GM21786 (cell line): ENCODE results near the gene HIF1A.

Experiments used
- ATAC-seq: cut with Tn5 transposase; IDR thresholded peaks from one replicate; pipeline ENCODE4 v1.9.1; 2021; ENCODE audit not compliant: unreplicated experiment

Gene HIF1A

DNA sequence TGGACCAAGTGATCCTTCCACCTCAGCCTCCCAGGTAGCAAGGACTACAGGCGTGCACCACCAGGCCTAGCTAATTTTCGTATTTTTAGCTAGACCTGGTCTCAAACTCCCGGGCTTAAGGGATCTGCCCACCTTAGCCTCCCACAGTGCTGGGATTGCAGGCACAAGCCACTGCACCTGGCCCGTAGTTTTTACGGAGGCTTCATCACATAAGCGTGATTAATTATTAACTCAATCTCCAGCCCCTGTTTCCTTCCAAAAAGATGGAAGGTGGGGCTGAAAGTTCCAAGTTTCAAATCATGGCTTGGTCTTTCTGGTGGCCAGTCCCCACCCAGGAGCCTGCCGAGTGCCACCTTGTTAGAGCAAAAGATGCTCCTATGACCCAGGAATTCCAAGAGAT lies 22.5 kb upstream of the HIF1A start:
- no peak for ATAC-seq

DNA sequence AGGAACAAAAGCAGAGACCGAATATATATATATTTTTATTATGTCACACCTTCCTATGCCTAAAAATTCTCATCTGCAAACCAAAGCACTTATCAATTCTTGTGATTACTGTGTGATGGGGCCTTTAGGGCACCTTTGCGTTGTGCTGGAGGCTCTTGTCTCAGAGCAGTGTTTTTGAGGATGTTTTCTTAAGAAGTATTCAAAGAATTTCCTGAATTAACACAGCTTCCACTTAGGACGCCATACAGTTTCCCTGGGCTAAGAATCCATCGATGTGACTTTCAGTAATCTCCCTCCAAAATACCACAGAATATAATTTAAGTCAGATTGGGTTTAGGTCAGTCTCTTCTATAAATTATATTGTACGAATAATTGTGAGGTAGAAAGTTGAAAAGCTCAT lies 22.0 kb upstream of the HIF1A start:
- ATAC-seq: no peak

DNA sequence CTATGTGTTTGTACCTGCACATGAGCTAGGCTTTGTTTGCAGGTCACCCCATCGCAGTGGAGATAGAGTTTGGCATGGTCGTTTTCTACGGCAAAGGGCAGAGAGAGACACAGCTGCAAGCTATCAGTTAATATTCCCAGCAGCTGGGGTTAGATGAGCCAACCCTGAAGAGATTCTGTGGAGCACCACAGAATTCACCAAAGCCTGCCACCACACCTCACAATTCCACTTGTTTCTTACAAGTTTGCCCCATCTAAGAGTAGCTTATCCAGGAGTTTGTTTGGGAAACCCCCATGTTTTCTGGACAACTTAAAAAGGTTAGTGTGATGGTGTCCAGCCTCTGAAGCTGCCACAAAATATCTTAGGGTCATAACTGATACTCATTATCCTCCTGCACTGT lies 20.0 kb upstream of the HIF1A start:
- no peak for ATAC-seq

DNA sequence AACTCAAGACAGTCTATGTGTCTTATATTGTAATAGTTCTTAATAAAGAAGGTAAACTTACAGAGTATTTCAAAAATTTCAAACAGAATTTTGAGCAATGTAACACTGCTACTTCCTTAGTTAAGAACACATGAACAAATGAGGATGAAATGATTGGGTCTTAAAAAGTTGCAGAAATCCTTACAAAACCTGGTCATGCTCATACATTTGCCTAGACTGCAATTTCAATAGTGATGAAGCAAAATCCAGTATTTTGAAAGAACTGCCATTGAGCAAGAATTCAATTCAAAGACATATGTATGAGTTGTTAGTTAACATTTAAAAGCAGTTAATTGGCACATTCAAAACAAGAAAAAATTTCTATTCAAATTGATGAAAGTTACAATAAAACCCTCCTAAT lies 17.8 kb upstream of the HIF1A start:
- no peak for ATAC-seq

DNA sequence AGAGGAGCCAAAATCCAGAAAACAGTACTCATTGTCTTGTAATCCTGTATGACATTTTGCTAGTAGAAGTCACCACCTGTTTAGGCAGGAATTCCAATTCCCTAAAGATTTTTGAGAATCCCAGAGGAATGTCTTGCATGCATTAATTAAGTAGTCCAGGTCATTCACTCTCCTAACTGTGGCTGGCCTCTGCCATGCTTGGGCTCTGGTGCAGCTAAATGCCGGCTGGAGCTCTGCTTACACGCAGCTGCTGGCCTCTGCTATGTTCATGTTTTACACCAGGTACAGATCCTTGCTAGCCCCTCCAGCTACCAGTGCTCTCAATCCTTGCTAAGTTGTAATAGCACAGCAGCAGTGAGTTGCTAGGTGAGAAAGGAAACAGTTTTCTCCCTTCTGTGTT lies 16.3 kb upstream of the HIF1A start:
- no peak for ATAC-seq

DNA sequence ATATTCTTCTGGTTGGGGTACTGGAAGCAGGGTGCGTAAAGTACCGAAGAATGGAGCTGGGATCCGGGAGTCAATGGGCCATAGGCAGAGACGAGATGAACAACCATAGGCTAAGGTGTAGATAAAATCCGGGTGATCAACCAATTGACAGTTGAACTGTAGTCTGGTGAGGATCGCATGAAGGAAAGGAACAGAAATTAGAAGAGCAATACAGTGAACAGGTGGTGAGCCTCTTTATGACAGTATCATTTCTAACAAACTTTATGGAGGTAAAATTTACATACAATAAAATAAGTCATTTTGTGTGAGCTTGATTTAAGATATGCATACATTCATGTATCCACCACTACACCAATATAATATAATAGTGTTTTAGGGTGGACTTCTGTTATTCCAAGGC lies 13.9 kb upstream of the HIF1A start:
- no peak for ATAC-seq

DNA sequence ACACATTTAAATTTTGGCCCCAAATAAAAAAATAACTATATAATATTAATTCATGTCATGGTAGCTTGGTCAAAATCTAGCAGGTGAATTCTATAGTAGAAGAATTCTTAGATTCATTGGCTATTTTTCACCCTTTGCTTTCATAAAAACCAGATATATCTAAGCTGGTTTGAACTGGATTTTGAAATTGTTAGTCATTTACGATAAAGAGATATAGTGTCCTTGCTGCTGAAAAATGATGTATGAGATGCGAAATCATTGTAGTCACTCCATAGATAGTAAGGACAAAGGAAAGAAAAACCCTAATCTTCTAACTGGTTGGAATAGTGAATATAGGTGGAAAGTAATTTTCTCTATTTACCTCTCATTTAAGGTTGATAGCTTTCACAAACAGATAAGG lies 12.2 kb upstream of the HIF1A start:
- no peak for ATAC-seq

DNA sequence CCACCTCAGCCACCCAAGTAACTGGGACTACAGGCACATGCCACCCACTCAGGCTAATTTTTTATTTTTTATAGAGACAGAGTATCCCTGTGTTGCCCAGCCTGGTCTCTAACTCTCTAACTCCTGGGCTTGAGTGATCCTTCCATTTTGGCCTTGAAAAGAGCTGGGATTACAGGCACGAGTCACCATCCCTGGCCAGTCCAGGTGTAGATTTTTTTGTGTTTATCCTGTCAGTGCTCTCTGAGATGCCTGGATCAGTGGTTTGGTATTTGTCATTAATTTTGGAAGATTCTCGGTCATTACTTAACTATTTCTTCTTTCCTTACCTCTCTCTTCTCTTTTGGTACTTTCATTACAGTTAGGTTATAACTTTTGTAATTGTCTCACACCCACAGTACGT lies 5.3 kb upstream of the HIF1A start:
- no peak for ATAC-seq

DNA sequence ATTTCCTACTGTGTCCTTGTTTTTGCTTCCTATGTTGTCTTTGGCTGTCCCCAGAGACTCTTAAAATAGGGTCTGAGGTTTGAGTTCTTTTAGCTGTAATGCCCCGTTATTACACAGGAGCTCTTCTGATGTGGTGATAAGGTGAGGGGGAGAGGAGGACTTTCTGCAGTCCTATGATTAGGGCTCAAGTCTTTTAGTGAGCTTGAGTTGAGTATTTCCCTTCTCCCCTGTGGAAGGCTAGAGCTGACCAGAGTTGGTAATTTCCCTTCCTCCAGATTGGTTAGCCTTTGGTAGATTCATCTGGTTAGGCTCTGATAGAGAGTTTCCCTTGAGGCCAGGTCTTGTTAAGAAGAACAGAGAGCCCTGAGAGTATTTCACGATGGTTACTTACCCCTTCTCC lies 4.3 kb upstream of the HIF1A start:
- ATAC-seq: no peak

DNA sequence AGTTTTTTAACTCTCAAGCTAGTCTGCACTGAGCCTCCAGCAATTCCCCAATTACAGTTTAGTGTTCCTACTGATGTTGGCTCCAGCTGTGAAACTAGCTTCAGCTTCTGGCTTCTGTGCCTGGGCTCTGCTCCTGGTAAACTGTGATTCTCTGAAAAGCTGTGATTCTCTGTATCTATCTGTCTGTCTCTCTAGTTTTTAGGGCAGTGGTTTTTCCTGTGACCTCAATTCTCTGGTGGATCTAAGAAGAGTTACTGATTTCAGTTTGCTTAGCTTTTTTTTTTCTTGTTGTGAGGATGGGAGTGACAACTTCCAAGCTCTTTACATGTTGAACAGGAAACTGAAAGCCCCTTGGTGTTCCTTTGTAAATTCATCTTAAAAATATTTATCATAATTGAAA lies 3.8 kb upstream of the HIF1A start:
- ATAC-seq: no peak

DNA sequence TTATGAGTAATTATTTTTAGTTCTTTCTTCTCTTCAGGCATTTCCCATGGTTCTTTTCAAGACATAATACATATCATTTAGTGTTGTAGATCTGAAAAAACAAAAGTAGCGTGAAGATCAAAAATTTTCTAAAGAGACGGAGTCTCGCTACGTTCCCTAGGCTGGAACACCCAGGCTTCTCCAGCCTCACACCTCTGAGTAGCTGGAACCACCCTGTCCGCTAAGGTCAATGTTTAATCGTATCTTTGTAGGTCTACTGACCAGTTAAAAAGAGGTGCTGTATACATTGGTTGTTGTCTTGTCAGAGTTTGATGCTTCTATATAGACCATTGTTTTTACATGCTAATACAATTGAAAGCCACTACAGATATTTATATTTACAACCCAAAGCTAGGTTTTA lies 1.3 kb upstream of the HIF1A start:
- no peak for ATAC-seq

DNA sequence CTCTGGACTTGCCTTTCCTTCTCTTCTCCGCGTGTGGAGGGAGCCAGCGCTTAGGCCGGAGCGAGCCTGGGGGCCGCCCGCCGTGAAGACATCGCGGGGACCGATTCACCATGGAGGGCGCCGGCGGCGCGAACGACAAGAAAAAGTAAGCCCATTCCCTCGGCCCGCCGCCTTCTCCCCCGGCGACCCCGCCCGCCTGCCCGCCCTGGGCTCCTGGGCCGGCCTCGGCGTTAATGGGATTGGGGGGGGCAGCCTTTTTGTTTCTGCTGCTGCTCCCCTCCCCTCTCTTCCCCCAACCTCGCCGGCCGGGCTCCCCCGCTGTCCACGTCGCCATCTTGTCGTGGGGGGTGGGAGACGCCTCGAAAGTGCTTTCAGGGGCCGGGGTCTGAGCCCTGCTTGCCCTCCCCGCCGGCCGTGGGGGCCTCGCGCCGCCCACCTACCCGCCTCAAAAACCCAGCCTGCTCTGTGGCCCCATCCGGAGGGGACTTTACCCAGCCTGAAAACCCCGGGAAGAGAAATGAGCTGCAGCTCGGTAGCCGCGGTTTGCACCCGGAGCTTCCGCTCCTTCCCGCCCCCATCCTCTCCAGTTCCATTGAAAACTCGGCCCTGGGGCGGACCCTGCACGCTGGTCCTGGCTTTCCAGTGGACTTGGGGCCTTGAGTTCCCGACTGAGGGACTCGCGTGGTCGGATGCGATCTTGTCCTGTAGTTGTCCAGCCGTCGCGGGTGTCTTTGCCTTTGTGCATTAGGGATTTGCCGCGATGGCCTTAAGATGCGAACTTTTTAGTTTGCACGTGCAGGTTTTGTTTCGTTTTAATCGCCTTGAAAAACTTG lies 598 bp downstream of the HIF1A start:
- ATAC-seq: no peak

DNA sequence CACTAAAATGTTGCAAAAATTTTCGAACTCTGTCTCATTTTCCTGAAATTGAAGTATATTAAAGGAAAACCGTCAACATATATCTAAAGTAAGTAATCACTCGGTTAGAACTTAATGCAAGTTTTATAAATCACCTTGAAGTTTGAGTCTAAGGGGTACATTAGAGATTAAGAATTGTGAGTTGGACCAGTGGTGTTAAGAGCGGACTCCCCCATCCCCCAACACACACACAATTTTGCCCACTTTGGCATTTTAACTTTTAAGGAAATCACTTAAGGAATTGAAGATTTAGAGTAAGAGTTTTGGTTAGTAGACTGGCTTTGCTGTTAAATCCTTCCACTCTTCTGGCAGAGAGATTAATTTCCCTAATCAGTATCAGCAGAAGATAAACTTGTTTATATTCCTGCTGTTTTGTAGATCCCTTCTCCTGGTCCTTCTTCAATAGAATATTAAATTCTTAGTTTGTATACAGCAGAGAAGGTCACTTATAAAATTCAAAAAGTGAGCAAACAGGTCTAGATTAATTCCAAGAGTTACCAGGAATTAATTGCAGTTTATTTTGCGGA lies 1.5 kb downstream of the HIF1A start:
- ATAC-seq: no peak

DNA sequence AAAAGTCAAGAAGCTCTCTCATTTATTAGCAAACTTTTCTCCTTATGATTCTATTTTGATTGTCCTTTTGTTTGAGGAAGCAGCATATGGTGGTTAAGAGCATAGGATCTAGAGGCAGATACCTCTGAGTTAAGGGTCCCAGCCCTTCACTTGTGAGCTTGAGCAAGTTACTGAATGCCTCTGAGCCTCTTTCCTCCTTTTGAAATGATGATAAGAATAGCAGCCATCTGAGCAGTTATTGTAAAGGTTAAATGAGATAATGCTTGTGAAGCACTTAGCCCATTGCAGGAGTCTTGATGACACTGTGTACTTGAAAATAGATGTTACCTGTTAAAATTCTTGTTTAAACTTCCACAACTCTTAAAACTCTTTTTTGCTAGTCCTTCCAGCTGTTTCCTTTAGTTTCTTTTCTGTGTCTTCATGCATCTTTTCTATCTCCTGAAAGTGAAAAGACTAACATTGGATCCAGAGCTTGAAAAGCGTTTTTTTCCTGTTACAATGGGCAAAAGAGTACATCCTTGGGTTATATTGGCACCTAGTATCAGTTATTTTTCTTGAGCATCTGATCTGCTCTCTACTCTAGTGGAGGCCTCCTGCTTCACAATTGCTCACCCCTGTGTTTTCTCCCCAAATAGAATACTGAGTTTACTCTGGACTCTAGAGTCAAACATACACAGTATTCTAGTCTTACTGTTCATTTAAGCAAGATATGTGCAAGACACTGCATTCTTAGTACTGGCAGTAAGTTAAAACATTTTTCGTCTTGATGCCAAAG lies 3.1 kb downstream of the HIF1A start:
- ATAC-seq: no peak

DNA sequence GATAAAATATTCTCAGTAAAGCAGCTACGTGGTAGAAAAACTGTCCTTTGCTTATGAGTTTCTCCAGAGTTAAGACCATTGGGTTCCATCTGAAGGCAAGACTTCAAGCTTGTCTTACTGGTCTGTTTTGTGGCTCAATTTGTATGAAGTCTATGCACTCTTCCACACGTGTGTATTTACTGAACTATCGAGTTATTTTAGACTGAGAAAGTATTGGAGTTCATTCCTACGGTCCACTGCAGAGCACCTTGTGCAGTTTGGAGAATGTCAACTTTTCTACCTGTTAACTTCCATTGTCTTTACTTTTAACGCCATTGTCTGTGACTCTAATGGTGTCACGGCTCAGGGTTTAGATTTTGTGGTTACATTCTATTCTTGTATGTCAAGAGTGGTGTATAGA lies 3.7 kb downstream of the HIF1A start:
- no peak for ATAC-seq

DNA sequence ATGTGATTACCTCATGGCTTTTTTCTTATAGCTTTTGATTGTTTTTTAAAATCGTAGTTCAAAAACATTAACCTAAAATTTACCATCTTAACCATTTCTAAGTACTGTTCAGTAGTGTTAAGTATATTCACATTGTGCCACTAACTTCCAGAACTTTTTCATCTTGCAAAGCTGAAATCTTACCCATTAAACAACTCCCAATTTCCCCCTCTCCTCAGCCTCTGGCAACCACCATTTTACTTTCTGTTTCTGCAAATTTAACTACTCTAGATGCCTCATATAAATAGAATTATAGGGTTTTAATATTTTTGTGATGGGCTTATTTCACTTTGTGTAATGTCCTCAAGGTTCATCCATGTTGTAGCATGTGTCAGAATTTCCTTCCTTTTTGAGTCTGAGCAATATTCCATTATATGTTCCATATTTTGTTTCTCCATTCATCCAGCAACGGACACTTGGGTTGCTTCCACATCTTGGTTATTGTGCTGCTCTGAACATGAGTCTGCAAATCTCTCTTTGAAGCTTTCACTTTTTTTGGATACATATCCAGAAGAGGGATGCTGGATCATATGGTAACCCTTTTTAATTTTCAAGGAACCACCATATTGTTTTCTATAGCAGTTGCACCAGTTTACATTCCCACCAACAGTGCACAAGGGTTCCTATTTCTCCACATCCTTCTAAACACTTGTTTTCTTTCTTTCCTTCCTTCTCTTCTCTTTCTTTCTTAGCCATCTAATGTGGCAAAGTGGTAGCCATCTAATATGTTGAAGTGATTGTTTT lies 5.0 kb downstream of the HIF1A start:
- ATAC-seq: no peak

DNA sequence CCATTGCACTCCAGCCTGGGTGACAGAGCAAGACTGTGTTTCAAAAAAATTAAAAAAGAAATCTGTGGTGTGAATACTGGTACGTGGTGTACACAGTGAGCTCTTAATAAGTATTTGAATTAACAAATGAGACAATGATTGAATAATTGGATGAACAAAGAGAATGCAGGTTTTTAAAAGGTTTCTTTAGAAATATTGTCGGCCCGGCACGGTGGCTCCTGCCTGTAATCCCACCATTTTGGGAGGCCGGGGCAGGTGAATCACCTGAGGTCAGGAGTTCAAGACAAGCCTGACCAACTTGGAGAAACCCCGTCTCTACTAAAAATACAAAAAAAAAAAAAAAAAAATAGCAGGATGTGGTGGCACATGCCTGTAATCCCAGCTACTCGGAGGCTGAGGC lies 6.6 kb downstream of the HIF1A start:
- ATAC-seq: no peak

DNA sequence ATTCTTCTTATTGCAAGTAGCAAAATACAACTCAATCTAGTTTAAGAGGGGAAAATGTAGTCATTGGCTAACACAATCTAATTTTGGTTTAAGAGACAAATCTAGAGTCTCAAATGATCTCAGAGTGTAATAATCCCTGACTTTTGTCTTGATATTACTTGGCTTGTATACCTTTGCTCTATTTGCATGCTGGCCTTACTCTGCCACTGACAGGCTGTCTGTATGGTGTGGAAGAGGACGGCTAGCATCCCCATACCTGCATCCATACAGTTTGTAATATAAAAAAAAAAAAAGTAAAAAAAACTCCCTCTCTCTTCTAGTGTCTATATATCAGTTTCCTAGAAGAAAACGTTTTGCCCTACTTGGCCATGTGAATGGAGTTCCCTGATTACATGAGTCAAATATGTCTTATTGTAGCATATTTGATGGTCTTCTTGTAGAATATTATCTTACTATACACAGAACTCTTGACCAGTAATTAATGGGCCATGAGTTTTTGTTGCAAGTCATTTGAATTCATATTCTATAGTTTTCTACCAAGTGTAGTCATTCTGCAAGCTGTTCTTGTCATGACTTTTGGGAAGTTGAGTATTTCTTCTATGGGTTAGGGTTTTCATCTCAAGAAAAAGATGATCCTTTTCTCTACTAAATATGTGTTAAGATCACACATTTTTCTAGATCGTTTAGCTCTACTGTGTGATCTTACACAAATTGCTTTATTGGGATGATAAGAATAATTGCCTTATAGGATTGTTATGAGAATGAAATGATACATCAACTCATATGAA lies 8.2 kb downstream of the HIF1A start:
- no peak for ATAC-seq

DNA sequence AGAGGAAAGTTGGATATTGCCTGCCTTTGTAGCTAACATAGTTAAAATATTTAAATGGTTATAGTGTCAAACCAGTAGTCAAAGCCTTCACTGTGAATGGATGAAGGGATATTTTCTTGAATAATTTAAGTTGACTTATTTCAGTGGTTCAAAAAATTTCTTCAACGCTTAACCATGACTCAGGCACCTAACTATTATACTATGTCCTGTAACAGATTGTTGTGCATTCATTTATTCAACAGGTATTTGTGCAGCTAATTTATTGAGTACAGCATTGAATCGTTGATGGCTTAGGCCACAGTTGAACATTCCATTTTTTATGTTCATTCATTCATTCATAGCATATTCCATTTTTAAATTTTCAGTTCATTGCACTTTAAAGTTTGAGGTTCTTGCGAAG lies 9.2 kb downstream of the HIF1A start:
- no peak for ATAC-seq

DNA sequence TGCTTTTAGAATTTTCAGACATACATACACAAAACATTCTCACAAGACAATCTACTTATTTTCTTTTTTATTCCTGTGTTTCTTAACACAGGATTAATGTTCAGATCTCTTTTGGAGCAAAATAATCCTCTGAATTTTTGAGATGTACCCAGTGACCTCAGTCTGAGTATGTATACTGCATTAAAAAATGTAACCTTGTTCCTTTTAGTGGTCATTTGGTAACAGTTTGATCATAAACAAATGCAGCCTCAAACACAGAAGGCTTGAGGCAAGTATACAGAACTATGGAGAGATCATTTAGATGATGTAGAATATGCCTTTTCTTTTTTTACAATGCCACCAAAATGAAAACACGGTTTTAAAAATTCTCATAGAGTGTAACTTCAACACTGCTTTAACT lies 9.7 kb downstream of the HIF1A start:
- ATAC-seq: no peak
